ENCODE results near the gene NOTCH3. TPM values are rescaled to one million over a fixed set of nuclear protein-coding genes. Genes with fewer than 3 reads are reported as not detected.

Gene NOTCH3
- total RNA-seq, 1 experiment from 2014 or later, result 164 TPM

GRCh38 chr19:15244808-15245207, 44.0 kb upstream of the NOTCH3 start:
- Histone ChIP-seq H3K4me2 (ENCODE audit: insufficient read depth, insufficient read length, low read length) (no peak overlapping the region), H4K5ac (ENCODE audit: insufficient read length, low read depth, low read length) (no peak overlapping the region), H4K8ac (replicated peaks; ENCODE audit: insufficient read length, low read depth, low read length) (no peak overlapping the region), H3K9me3 (ENCODE audit: control insufficient read depth, low read depth, low read length) (no peaks in the 10 kb centered on the region), H2BK120ac (ENCODE audit: low read depth, low read length, poor library complexity, severe bottlenecking) (no peak overlapping the region), H3K23ac (ENCODE audit: insufficient read length, low read depth, low read length) (no peak overlapping the region), H4K20me1 (ENCODE audit: control insufficient read depth, insufficient read depth, insufficient read length) (peaks cover 2% of the 10 kb centered on the region), H4K91ac (ENCODE audit: insufficient read length, low read depth, low read length) (no peak overlapping the region), H3K79me2 (ENCODE audit: insufficient read depth, low read length) (no peaks in the 10 kb centered on the region), H3K9ac (ENCODE audit: extremely low read depth, insufficient read length, low read length) (no peak overlapping the region), H3K18ac (ENCODE audit: insufficient read length, low read depth, low read length) (no peak overlapping the region), H3K27me3 (ENCODE audit: insufficient read depth, low read length) (no peaks in the 10 kb centered on the region), H2AFZ (ENCODE audit: low read length) (no peak overlapping the region), H3K56ac (ENCODE audit: insufficient read length, low read depth, low read length) (no peak overlapping the region), H3T11ph (ENCODE audit: low read length) (no peak overlapping the region), H2BK12ac (ENCODE audit: insufficient read length, low read depth, low read length) (no peak overlapping the region), H3K27ac (ENCODE audit: insufficient read length, low read depth, low read length) (no peak overlapping the region), H3K23me2 (ENCODE audit: insufficient read length, low read depth, low read length, poor library complexity, severe bottlenecking) (no peaks in the 10 kb centered on the region), H2BK20ac (ENCODE audit: low read depth, low read length, poor library complexity, severe bottlenecking) (no peak overlapping the region), H3K4me1 (ENCODE audit: insufficient read depth, low read length) (no peaks in the 10 kb centered on the region), H3K79me1 (ENCODE audit: insufficient read depth, low read depth, low read length, poor library complexity, severe bottlenecking) (no peaks in the 10 kb centered on the region), H3K4ac (ENCODE audit: low read depth, low read length) (no peak overlapping the region), H2BK15ac (ENCODE audit: low read depth, low read length) (no peak overlapping the region), H2AK5ac (ENCODE audit: insufficient read length, low read length) (no peak overlapping the region), H3K14ac (ENCODE audit: insufficient read depth, low read length) (no peak overlapping the region), H2BK5ac (ENCODE audit: insufficient read length, low read length) (no peak overlapping the region)
- Mint-ChIP-seq H3K27me3 (ENCODE audit: low read depth) (no peaks in the 10 kb centered on the region), H3K4me1 (no peaks in the 10 kb centered on the region), H3K4me3 (no peak overlapping the region; a peak in 1 of 5 replicates), H3K27ac (peak overlapping the region; percentile 45 to 70 (median 55); a peak in 2 of 7 replicates), H3K9me3 (no peaks in the 10 kb centered on the region), H3K36me3 (ENCODE audit: insufficient read depth in 1 of 3, low read depth in 3 of 3) (peaks cover 32 to 75% (median 71%) of the 10 kb centered on the region in 3 experiments)
- WGBS (ENCODE audit: extremely low coverage, insufficient read length, low lambda C conversion rate), result no CpG with 5 or more reads among the region's 7 CpGs
- TF ChIP-seq CTCF (conservative IDR thresholded peaks at IDR 0.05), result no peak
- DNase-seq, result no peak

Measured in H9 (cell line).